Right lobe of liver (tissue), 4 donors: ENCODE data around the gene CADM2.

Source experiments
- POLR2A ChIP-seq: fragments of 450-650 bp; IDR thresholded peaks from one replicate; pipeline ENCODE4 v1.6.1; 2017; ENCODE audit warnings: antibody characterized with exemption, mild to moderate bottlenecking
- TF ChIP-seq, protein P1 (sequence below), 4 donors: fragments of 200-600 bp in 3 of 4; fragments of 450-650 bp in 1 of 4; IDR thresholded peaks; one replicate each; pipeline versions ENCODE4 v1.5.1 to v1.8.0; 2016 to 2022; ENCODE audit warnings: antibody characterized with exemption in 4 of 4, mild to moderate bottlenecking in 2 of 4
- donor health status: DM: no; HTN: no; CAD: no.
- donor health status: DM: no; HTN: no; CAD: no.
- donor health status: DM: no; HTN: yes; CAD: no.

DNA sequence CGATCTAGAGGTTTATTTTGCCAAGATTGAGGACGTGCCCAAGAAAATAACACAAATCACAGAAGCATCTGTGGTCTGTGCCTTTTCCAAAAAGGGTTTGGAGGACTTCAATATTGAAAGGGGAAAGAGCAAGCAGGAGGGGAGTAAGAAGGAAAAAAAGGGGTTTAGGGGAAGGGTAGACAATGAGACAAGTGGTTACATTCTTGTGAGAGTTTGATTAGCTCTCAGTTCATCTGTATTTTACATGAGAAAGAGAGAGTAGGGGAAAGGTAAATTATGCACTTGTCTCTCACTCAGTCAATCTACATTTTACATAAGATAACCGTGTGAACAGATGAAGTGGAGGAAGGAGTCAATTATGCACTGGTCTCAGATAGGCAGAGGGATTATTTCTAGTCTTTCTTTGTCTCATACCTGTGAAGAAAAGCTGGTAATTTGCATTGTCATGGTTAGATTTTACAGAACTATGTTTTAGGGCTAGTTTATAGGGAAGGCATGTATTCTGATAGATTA, 931.3 kb downstream of the CADM2 start:
- TF ChIP-seq, protein P1, sequence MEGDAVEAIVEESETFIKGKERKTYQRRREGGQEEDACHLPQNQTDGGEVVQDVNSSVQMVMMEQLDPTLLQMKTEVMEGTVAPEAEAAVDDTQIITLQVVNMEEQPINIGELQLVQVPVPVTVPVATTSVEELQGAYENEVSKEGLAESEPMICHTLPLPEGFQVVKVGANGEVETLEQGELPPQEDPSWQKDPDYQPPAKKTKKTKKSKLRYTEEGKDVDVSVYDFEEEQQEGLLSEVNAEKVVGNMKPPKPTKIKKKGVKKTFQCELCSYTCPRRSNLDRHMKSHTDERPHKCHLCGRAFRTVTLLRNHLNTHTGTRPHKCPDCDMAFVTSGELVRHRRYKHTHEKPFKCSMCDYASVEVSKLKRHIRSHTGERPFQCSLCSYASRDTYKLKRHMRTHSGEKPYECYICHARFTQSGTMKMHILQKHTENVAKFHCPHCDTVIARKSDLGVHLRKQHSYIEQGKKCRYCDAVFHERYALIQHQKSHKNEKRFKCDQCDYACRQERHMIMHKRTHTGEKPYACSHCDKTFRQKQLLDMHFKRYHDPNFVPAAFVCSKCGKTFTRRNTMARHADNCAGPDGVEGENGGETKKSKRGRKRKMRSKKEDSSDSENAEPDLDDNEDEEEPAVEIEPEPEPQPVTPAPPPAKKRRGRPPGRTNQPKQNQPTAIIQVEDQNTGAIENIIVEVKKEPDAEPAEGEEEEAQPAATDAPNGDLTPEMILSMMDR (IDR thresholded peaks at IDR 0.05) = no peak
- TF ChIP-seq POLR2A = no peak
